ENCODE measurements around the gene KRTDAP. TPM values are rescaled to one million over a fixed set of nuclear protein-coding genes. Genes with fewer than 3 reads are reported as not detected.

KRTDAP gene
- total and polyA plus RNA-seq, 2 donors (not counting 3 experiments of a cell fraction or from before 2014, with no cell fraction given), result not detected

DNA sequence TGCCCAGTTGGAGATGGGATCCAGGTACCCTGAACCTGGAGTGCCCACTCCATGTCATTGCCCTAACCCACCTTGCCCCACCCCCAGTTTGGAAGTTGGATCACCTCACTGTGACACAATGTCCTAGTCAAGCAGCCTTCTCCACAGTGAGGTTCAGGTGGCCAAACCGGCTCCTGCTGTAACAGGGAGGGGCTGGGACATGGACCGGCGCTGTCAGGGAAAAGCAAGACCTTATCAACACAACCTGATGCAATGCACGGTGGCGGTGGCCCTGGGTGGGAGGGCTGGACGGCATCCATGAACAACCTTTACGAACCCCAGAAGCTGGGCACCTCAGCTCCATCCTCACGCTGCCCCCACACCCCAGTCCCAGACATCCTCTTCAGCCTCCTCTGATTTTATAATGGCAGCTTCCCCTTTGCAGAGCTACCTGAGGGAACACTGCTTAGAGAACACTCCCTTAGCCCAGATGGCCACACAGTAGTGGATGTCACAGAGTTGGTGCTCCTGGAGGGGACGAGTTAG is 1.6 kb upstream of the KRTDAP start:
- CTCF ChIA-PET, result interaction anchor here (3.2 kb wide), 1 partner anchor 139 kb away, joined by 19 read pairs; no protein-coding TSS in a partner anchor
- dilution Hi-C loops (cut with MboI; ENCODE audit: extremely low pct_ligation_motif_present, low sequenced_read_pairs), result no loop called here
- Histone ChIP-seq H3K4me3 (replicated peaks in 1 of 3; ENCODE audit: insufficient read depth in 1 of 3, low read depth in 1 of 3, low read length in 3 of 3) (no peak overlapping the region), H3K27me3 (ENCODE audit: control insufficient read depth in 2 of 2, insufficient read depth in 2 of 2, low read length in 2 of 2) (no peaks in the 10 kb centered on the region), H3K79me2 (ENCODE audit: control insufficient read depth, insufficient read depth, low read length) (no peaks in the 10 kb centered on the region), H3K27ac (ENCODE audit: insufficient read depth, low read depth, low read length) (no peak overlapping the region), H3K9ac (replicated peaks; ENCODE audit: extremely low read depth, insufficient read depth, low read length) (no peak overlapping the region), H3K4me1 (ENCODE audit: control insufficient read depth, extremely low read depth, insufficient read depth, low read length) (no peaks in the 10 kb centered on the region), H3K9me1 (replicated peaks; ENCODE audit: control insufficient read depth, extremely low read depth, insufficient read depth, low read length) (no peaks in the 10 kb centered on the region), H3K9me3 (replicated peaks; ENCODE audit: control insufficient read depth, insufficient read depth, low read length) (no peaks in the 10 kb centered on the region), H3K36me3 (ENCODE audit: control insufficient read depth in 2 of 2, extremely low read depth in 1 of 2, insufficient read depth in 2 of 2, low read length in 2 of 2) (no peaks in the 10 kb centered on the region), H3K4me2 (ENCODE audit: insufficient read depth, low read length) (no peak overlapping the region), H2AFZ (ENCODE audit: low read depth, low read length) (no peak overlapping the region), H4K20me1 (replicated peaks; ENCODE audit: control insufficient read depth, extremely low read depth, insufficient read depth, low read length) (no peaks in the 10 kb centered on the region)
- intact Hi-C loops (cut with micrococcal nuclease), result no loop called here
- TF ChIP-seq FOS (IDR thresholded peaks at IDR 0.05; ENCODE audit: borderline replicate concordance, insufficient read depth, low read length) (no peak), JUN (IDR thresholded peaks at IDR 0.05; ENCODE audit: borderline replicate concordance, insufficient read depth, insufficient read length, low read depth) (no peak), EZH2 (IDR thresholded peaks at IDR 0.05; ENCODE audit: borderline replicate concordance, low read depth, low read length, severe bottlenecking) (no peak), POLR2AphosphoS5 (IDR thresholded peaks at IDR 0.05; ENCODE audit: insufficient read depth, low read depth, low read length) (no peak), POLR2A (IDR thresholded peaks at IDR 0.05; ENCODE audit: low read depth, low read length) (no peak), MYC (IDR thresholded peaks at IDR 0.05; ENCODE audit: low read depth, low read length) (no peak), GATA2 (IDR thresholded peaks at IDR 0.05; ENCODE audit: insufficient read depth, insufficient read length, low read depth, low read length) (no peak), MAX (IDR thresholded peaks at IDR 0.05; ENCODE audit: insufficient read depth, insufficient read length) (no peak)
- TF ChIP-seq, protein P1, sequence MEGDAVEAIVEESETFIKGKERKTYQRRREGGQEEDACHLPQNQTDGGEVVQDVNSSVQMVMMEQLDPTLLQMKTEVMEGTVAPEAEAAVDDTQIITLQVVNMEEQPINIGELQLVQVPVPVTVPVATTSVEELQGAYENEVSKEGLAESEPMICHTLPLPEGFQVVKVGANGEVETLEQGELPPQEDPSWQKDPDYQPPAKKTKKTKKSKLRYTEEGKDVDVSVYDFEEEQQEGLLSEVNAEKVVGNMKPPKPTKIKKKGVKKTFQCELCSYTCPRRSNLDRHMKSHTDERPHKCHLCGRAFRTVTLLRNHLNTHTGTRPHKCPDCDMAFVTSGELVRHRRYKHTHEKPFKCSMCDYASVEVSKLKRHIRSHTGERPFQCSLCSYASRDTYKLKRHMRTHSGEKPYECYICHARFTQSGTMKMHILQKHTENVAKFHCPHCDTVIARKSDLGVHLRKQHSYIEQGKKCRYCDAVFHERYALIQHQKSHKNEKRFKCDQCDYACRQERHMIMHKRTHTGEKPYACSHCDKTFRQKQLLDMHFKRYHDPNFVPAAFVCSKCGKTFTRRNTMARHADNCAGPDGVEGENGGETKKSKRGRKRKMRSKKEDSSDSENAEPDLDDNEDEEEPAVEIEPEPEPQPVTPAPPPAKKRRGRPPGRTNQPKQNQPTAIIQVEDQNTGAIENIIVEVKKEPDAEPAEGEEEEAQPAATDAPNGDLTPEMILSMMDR (IDR thresholded peaks at IDR 0.05; ENCODE audit: extremely low read depth in 1 of 2, insufficient read depth in 1 of 2, low read depth in 1 of 2, low read length in 2 of 2), result no peak
- BruUV-seq (replicated peaks), result no TSS peak
- FAIRE-seq (no peak), DNase-seq (ENCODE audit: low read depth, low spot score) (no peak)
- POLR2A ChIA-PET, result no interaction called here
